Activated naive CD8-positive, alpha-beta T cell treated with anti-CD3 and anti-CD28 coated beads, Interleukin-2, amount 10 ng/mL, durations not matched to agents 7 days and 5 days (primary cell): ENCODE measurements around the gene PCBP2. TPM values are rescaled to one million over a fixed set of nuclear protein-coding genes. Genes with fewer than 3 reads are reported as not detected.
A peak's percentile ranks its signal among the peaks of the same experiment; 100 is the strongest.

Experiments used
- ATAC-seq: fragments of 150-1000 bp; cut with Tn5 transposase; one replicate; pipeline ENCODE4 v1.10.0; 2021; ENCODE audit warnings: low read depth, moderate library complexity
- POLR2A ChIA-PET: fragments of 350-600 bp; sonication (Branson Sonifier 250); formaldehyde crosslinking; loops from one replicate; lab custom pipeline; 2021; ENCODE audit warnings: antibody characterized with exemption; lab: Charles Lee
- DNase-seq: peaks from one replicate; pipeline ENCODE4 v3.0.0; 2021
- H3K27ac Mint-ChIP-seq: one replicate; pipeline ENCODE4 v1.8.0; 2022; ENCODE audit warnings: mild to moderate bottlenecking, mixed read lengths
- H3K27me3 Mint-ChIP-seq: one replicate; pipeline ENCODE4 v1.8.0; 2022; ENCODE audit warnings: mild to moderate bottlenecking, moderate library complexity, mixed read lengths
- H3K36me3 Mint-ChIP-seq: one replicate; pipeline ENCODE4 v1.8.0; 2021; ENCODE audit warnings: mild to moderate bottlenecking, mixed read lengths
- H3K4me1 Mint-ChIP-seq: one replicate; pipeline ENCODE4 v1.8.0; 2021; ENCODE audit warnings: mixed read lengths
- H3K4me3 Mint-ChIP-seq: one replicate; pipeline ENCODE4 v1.8.0; 2022; ENCODE audit warnings: mild to moderate bottlenecking, moderate library complexity, mixed read lengths
- H3K9me3 Mint-ChIP-seq: one replicate; pipeline ENCODE4 v1.8.0; 2021; ENCODE audit warnings: mixed read lengths
- total RNA-seq, 2 experiments: library from RNA; stranded (reverse); gene quantifications; one replicate each; pipeline ENCODE4 v1.2.3, GENCODE V29; 2021

Gene PCBP2
- total RNA-seq, 2 experiments from 2014 or later = 824 to 837 TPM

- Mint-ChIP-seq H3K9me3 (no peaks in the 10 kb centered on the region), H3K4me3 (no peak overlapping the region), H3K27ac (no peak overlapping the region), H3K4me1 (peaks cover 4% of the 10 kb centered on the region), H3K36me3 (peaks cover 25% of the 10 kb centered on the region), H3K27me3 (no peaks in the 10 kb centered on the region)
- POLR2A ChIA-PET = interaction anchor here (1.2 to 1.9 kb wide), 4 partner anchors 9 to 42 kb away, joined by 4 to 8 read pairs (median 7); partner anchors contain the start of genes PRR13 and TARBP2
- ATAC-seq (no peak), DNase-seq (no peak)
Observed at GRCh38 chr12:53482626-53483168, 30.8 kb downstream of the PCBP2 start.

DNA sequence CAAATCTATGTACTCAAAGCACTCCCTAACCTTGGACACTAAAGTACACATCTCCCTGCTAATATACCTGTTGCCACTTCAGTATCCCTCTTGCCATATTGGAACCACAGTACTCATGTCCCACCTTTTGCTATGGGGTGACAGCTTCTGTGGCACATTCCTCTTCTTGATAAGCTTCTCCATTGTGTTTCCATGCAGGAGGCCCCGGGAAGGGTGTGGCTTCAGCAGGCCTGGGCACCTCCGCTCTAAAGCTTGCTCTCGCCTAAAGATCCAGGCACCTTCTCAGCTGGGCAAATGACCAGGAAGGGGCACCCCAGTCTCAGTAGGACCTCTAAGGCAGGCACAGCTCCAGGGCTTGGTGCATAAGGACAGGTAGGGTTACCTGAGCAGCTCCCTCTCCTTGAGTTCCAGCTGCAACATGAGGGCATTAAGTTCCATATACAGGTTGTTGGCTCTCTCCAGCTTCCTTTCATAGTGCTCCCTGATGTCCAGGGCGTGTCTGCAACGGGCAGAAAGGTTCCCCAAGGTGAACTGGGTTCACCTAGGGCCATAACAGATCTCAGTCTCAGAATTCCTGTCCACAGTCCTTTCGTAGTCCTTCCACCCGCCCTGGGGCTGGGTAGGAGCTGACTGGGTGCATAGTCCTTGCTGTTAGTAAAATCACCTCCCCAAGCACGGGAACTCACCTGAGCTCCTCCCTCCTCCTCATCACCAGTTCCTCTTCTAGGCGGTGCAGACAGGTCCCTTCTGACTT is 31.5 kb downstream of the PCBP2 start:
- H3K27ac Mint-ChIP-seq = no peak overlapping the region
- no peaks in the 10 kb centered on the region for H3K9me3 Mint-ChIP-seq
- DNase-seq (no peak), ATAC-seq (no peak)
- H3K27me3 Mint-ChIP-seq = no peaks in the 10 kb centered on the region
- peaks cover 5% of the 10 kb centered on the region for H3K4me1 Mint-ChIP-seq
- H3K36me3 Mint-ChIP-seq = peaks cover 25% of the 10 kb centered on the region
- no peak overlapping the region for H3K4me3 Mint-ChIP-seq
- POLR2A ChIA-PET = interaction anchor here (1.0 to 1.9 kb wide), 4 partner anchors 10 to 28 kb away, joined by 3 to 8 read pairs (median 4); partner anchors contain the start of gene TARBP2

GRCh38 chr12:53483979-53484377 is 32.1 kb downstream of the PCBP2 start:
- no peak overlapping the region for H3K4me3 Mint-ChIP-seq
- ATAC-seq = no peak
- H3K27ac Mint-ChIP-seq = peak overlapping the region; percentile 24
- peaks cover 25% of the 10 kb centered on the region for H3K36me3 Mint-ChIP-seq
- no peaks in the 10 kb centered on the region for H3K27me3 Mint-ChIP-seq
- DNase-seq = no peak
- H3K9me3 Mint-ChIP-seq = no peaks in the 10 kb centered on the region
- peaks cover 5% of the 10 kb centered on the region for H3K4me1 Mint-ChIP-seq
- POLR2A ChIA-PET = interaction anchor here (1.0 to 1.9 kb wide), 3 partner anchors 11 to 28 kb away, joined by 3 to 8 read pairs (median 3); no protein-coding TSS in a partner anchor

DNA sequence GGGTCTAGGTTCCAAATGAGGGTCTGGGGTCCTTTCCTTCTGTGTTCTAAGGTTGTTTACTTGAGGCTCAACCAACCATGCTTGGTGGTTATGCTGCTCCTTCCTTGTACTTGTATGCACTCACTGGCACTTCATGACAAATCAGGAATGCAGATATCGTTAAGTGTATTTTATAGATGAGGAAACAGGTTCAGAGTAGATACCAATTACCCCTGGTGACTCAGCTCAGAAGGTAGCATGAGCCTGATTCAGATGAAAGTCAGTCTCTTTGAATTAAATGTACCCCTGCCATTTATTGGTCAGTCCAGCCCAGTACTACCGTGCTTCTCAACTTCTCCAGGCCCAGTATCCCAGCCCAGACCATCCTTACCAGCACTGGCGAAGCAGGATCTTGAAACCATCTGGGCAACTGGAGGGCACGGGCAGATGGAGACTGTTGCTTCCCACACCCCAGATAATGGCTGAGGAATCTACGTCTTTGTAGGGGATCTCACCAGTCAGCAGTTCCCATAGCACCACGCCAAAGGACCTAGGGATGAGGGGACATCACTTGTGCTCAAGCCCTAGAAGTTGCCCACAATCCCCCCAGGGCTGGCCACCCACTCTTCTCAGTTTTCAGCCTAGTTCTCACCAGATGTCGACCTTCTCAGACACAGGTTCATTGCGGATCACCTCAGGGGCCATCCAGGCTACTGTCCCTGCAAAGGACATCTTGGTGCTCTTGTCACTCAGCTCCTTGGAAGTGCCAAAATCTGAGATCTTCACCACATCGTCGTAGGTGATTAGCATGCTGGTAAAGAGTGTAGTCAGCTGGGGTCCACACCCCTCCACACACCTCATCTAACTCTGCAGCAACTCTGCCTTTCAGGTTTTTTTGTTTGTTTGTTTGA is 33.0 kb downstream of the PCBP2 start:
- no peak overlapping the region for H3K27ac Mint-ChIP-seq
- no peak for ATAC-seq
- H3K36me3 Mint-ChIP-seq = peaks cover 25% of the 10 kb centered on the region
- no peak for DNase-seq
- peaks cover 5% of the 10 kb centered on the region for H3K4me1 Mint-ChIP-seq
- POLR2A ChIA-PET = interaction anchor here (1.0 to 1.1 kb wide), 2 partner anchors 19 to 24 kb away, joined by 3 read pairs; no protein-coding TSS in a partner anchor
- no peak overlapping the region for H3K4me3 Mint-ChIP-seq
- H3K9me3 Mint-ChIP-seq = no peaks in the 10 kb centered on the region
- H3K27me3 Mint-ChIP-seq = no peaks in the 10 kb centered on the region

DNA sequence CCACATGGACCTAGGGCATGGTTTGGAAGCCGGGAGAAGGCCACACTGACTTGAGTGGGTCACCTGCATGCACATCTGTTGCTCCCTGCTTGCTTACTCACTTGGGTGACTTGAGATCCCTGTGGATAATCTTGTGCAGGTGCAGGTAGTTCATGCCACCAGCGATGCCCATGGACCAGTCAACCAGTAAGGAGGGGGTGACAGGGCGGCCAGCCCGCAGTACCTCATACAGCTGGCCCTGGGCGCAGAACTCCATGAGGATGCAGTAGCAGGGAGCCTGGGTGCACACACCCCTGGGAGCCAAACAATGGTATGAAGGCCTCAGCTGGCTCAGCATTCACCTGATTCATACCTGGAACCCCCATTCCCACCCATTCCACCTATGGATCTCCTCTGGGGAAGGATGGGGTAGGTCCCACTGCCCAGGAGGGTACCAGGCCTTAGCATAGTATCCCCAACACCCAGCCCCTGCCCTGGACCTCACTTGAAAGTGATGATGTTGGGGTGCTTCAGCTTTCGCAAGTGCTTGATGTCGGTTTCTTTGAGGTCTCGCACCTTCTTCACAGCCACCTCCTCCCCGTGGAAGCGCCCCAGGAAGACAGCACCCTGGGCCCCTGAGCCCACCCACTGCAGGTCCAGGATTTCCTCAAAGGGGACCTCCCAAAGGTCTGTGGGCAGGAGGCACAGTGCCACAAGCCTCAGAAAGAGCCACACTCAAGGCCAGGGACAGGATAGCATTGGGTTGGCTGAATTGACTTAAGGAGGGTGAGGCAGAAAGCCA is 34.2 kb downstream of the PCBP2 start:
- ATAC-seq (no peak), DNase-seq (no peak)
- peaks cover 24% of the 10 kb centered on the region for H3K36me3 Mint-ChIP-seq
- POLR2A ChIA-PET = interaction anchor here (1.3 kb wide), 1 partner anchor 13 kb away, joined by 3 read pairs; no protein-coding TSS in a partner anchor
- H3K27me3 Mint-ChIP-seq = no peaks in the 10 kb centered on the region
- H3K9me3 Mint-ChIP-seq = no peaks in the 10 kb centered on the region
- no peak overlapping the region for H3K4me3 Mint-ChIP-seq
- H3K27ac Mint-ChIP-seq = peak overlapping the region; percentile 64
- peaks cover 5% of the 10 kb centered on the region for H3K4me1 Mint-ChIP-seq

DNA sequence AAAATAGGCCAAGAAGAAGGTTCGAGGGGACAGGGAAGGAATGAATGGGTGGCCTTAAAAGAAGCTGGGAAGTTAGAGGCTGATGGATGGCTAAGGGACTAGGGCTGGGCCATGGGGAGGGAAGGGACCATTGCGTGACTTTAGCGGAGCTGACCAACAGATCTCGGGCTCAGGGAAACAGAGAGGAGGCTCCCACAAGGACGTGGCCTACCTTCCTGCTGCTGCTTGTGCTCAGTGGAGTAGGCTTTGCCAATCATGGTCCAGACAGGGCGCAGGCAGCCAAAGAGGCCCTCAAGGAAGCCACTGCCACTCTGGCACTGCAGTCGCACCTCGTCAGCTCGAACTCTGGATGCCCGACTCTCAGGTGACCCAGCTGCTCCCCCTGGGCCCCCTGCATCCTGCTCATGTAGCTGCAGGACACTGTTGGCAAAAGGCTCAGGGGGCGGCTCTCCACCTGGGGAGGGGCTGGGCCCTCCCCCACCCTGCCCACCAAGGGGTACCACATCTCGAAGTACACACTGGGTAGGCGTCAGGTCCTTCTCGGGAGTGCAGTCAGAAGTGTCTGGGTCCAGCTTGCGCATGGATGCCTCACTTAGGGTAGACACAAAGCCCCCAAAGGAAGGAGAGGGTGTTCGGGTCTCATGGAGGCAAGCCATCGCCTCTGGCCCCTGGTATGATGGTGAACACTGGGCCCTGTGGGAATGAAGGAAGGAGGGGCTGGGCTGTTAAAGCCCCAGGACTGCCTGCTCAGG is 35.0 kb downstream of the PCBP2 start:
- H3K27ac Mint-ChIP-seq = peak overlapping the region; percentile 64
- H3K36me3 Mint-ChIP-seq = peaks cover 22% of the 10 kb centered on the region
- H3K27me3 Mint-ChIP-seq = no peaks in the 10 kb centered on the region
- no peaks in the 10 kb centered on the region for H3K9me3 Mint-ChIP-seq
- peaks cover 5% of the 10 kb centered on the region for H3K4me1 Mint-ChIP-seq
- ATAC-seq (no peak), DNase-seq (no peak)
- no peak overlapping the region for H3K4me3 Mint-ChIP-seq
- POLR2A ChIA-PET = interaction anchor here (1.3 kb wide), 2 partner anchors 11 to 13 kb away, joined by 3 to 4 read pairs; no protein-coding TSS in a partner anchor

DNA sequence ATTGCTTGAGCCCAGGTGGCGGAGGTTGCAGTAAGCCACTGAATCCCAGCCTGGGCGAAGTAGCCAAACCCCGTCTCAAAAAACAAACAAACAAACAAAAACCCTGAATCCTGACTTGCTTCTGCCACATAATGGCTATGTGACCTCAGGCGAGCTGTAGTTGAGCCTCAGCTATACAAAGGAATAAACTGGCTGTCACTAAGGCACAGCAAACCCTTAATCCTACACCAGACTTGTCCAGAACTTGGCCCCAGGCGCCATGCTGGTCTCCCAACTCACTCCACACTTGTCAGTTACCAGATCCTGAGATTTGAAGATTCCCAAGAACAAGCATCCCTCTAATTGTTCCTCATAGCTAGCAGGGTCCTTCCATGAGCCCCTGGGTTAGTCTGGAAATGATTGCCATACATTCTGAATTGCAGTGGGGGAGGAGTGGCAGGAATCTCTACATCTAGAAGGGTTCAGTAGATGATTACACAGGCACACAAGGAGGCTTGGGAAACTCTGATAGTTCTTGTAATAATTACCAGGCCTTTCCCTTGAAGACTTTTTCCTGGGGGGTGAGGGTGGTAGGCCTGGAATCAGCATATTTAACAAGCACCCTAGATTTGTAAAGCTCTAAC is 37.5 kb downstream of the PCBP2 start:
- H3K36me3 Mint-ChIP-seq = peaks cover 11% of the 10 kb centered on the region
- H3K27ac Mint-ChIP-seq = no peak overlapping the region
- H3K9me3 Mint-ChIP-seq = no peaks in the 10 kb centered on the region
- POLR2A ChIA-PET = interaction anchor here (0.5 to 3.6 kb wide), 4 partner anchors 11 to 1240 kb away, joined by 3 to 24 read pairs (median 4); partner anchors contain the start of gene TARBP2
- H3K4me1 Mint-ChIP-seq = peaks cover 20% of the 10 kb centered on the region
- no peak for ATAC-seq
- no peak overlapping the region for H3K4me3 Mint-ChIP-seq
- DNase-seq = no peak
- no peaks in the 10 kb centered on the region for H3K27me3 Mint-ChIP-seq

DNA sequence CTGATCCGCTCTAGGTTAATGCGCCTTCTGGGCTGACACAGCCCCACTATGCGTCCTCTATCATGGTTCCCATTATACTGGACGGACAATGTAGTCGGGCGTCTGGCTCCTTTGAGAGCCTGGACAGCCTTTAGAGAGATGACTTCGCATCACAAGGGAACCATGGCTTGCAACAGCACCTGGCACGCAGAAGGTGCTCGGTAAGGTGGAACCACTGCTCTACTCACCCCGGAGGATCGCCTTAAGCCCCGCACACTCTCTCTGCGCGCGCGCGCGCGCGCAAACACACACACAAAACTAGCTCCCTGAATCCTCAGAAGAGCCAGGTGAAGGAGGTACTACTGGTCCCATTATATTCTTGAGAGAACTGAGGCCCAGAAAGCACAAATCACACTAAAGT is 40.3 kb downstream of the PCBP2 start:
- H3K27me3 Mint-ChIP-seq = no peaks in the 10 kb centered on the region
- no peaks in the 10 kb centered on the region for H3K9me3 Mint-ChIP-seq
- peak overlapping the region; percentile 77 for H3K4me3 Mint-ChIP-seq
- POLR2A ChIA-PET = interaction anchor here (0.7 to 3.6 kb wide), 4 partner anchors 9 to 801 kb away, joined by 3 to 24 read pairs (median 6); partner anchors contain the start of gene TARBP2
- DNase-seq (no peak), ATAC-seq (no peak)
- H3K36me3 Mint-ChIP-seq = peaks cover under 1% of the 10 kb centered on the region
- H3K4me1 Mint-ChIP-seq = peaks cover 21% of the 10 kb centered on the region
- H3K27ac Mint-ChIP-seq = peak overlapping the region; percentile 36

DNA sequence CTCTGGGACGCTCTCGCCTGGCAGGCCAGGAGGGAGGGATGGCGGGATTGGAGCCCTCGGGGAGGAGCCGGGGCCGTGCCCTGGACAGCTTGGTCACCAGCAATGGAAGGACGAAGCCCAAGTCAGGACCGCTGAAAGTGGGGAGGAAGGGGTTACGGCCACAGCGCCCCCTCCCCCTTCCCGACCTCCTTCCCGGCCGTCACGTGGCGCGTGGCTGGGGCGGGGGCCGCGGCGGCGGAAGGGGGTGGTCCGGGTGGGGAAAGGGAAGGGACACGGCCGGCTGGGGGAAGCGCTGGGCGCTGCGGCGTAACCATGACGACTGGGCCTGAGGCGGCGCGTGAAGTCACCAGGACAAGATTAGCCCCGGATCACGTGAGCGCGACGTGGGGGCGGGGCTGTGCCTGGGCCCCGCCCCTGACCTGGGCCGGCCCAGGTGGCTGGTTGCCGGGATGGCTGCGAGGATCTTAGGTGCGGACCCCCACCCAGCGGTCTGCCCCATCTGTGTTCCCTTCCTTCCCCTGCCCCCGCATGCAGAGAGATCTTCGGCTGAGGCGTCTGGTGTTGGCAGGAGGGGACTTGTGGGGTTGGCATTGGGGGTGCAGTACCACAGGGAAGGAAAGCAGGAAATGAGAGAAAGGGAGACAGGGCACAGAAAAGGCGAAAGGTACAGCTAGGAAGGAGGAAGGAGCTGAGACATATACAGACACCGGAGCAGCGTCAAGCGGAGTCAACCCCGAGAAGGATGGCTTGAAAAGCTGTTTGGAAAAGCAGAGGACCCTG is 41.1 kb downstream of the PCBP2 start:
- ATAC-seq (peak; percentile 92), DNase-seq (peak; percentile 91)
- Mint-ChIP-seq H3K27ac (peak overlapping the region; percentile 78), H3K4me3 (peak overlapping the region; percentile 91), H3K4me1 (peaks cover 28% of the 10 kb centered on the region), H3K36me3 (peaks cover 3% of the 10 kb centered on the region), H3K9me3 (no peaks in the 10 kb centered on the region), H3K27me3 (no peaks in the 10 kb centered on the region)
- POLR2A ChIA-PET = interaction anchor here (1.3 to 3.6 kb wide), 3 partner anchors 8 to 12 kb away, joined by 4 to 24 read pairs (median 8); partner anchors contain the start of gene TARBP2

DNA sequence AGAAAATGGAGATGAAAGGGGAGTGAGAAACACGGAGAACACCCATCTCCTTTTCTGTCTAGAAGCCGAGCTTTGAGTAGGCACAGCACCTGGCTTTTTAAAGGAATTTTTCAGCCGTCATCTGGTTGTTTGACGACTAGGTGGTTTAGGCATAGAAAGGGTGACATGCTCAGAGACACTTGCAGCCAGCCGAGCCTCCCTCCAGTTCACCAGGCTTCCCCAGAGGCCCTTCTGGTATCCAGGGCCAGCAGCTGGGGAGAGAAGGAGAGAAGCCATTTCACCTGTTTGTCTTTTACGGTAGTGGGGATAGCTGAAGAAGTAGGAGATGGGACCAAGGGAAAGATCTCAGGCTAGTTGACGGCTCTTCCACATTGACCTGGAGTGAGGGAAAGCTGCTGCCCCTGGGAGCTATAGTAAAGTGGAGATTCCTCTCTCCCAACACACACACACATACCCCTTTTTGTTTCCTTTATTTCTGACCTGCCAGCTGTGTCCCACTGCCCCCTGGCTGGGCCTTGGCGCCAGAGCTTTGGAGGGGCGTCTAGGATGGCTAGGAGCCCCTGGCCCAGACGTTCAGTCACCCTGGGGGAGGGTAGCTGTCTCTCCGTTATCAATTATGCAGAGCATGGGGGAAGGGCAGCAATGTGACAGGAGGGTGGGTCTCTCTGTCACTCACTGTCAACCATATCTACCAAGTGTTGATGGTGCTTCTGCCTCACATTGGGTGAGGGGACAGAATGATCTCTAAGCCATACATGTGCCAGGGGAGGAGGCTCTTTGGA is 41.9 kb downstream of the PCBP2 start:
- peaks cover 3% of the 10 kb centered on the region for H3K36me3 Mint-ChIP-seq
- H3K27ac Mint-ChIP-seq = peak overlapping the region; percentile 78
- H3K4me1 Mint-ChIP-seq = peaks cover 31% of the 10 kb centered on the region
- POLR2A ChIA-PET = interaction anchor here (1.2 to 1.3 kb wide), 2 partner anchors 13 to 29 kb away, joined by 3 to 4 read pairs; no protein-coding TSS in a partner anchor
- no peaks in the 10 kb centered on the region for H3K27me3 Mint-ChIP-seq
- peak overlapping the region; percentile 91 for H3K4me3 Mint-ChIP-seq
- DNase-seq (no peak), ATAC-seq (no peak)
- H3K9me3 Mint-ChIP-seq = no peaks in the 10 kb centered on the region
